Panc1 (cell line): ENCODE results near the gene HTRA3.

Source experiments
- POLR2AphosphoS5 ChIP-seq: IDR thresholded peaks from 2 replicates; pipeline ENCODE4 v1.6.1; 2012; ENCODE audit warnings: mild to moderate bottlenecking, low read depth, low read length, moderate library complexity
- SIN3A ChIP-seq: IDR thresholded peaks from 2 replicates; pipeline ENCODE4 v1.6.1; 2012; ENCODE audit warnings: low read depth, mild to moderate bottlenecking, low read length, moderate library complexity, borderline replicate concordance; ENCODE audit not compliant: insufficient read depth
- TCF7L2 ChIP-seq: IDR thresholded peaks from 2 replicates; pipeline ENCODE4 v1.6.1; 2011; ENCODE audit warnings: mild to moderate bottlenecking, low read depth, low read length, inconsistent platforms
- TF ChIP-seq, protein P1 (sequence below): fragments of 450-650 bp; IDR thresholded peaks from 2 replicates; pipeline ENCODE4 v1.5.1; 2017; ENCODE audit warnings: mild to moderate bottlenecking
- TF ChIP-seq, protein P2 (sequence below), 2 experiments: IDR thresholded peaks; 2 replicates each; pipeline ENCODE4 v1.6.1; 2011 to 2012; ENCODE audit warnings: low read depth in 2 of 2, control low read depth in 1 of 2, low read length in 1 of 2, mild to moderate bottlenecking in 1 of 2, moderate library complexity in 1 of 2; ENCODE audit not compliant: insufficient read depth in 1 of 2

DNA sequence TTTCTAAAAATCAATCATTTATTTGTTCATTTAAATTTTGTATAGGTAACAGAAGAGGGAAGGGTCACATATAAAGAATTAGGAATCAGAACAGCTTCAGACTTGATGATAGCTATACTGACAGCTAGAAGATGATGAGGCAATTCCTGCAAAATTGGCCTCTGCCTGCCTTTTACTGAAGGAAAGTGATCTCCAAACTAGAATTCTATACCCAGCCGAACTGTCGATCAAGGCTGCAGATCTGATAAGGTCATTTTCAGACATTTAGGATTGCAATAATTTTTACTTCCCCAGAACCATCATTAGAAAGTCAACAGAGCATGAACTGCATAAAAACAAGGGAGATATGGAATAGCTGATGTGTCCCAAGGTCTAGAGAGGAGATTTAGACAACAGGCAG, 66.3 kb downstream of the HTRA3 start:
- TF ChIP-seq, protein P1, sequence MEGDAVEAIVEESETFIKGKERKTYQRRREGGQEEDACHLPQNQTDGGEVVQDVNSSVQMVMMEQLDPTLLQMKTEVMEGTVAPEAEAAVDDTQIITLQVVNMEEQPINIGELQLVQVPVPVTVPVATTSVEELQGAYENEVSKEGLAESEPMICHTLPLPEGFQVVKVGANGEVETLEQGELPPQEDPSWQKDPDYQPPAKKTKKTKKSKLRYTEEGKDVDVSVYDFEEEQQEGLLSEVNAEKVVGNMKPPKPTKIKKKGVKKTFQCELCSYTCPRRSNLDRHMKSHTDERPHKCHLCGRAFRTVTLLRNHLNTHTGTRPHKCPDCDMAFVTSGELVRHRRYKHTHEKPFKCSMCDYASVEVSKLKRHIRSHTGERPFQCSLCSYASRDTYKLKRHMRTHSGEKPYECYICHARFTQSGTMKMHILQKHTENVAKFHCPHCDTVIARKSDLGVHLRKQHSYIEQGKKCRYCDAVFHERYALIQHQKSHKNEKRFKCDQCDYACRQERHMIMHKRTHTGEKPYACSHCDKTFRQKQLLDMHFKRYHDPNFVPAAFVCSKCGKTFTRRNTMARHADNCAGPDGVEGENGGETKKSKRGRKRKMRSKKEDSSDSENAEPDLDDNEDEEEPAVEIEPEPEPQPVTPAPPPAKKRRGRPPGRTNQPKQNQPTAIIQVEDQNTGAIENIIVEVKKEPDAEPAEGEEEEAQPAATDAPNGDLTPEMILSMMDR: no peak
- TF ChIP-seq POLR2AphosphoS5 (no peak), TCF7L2 (no peak), SIN3A (no peak)
- TF ChIP-seq, protein P2, sequence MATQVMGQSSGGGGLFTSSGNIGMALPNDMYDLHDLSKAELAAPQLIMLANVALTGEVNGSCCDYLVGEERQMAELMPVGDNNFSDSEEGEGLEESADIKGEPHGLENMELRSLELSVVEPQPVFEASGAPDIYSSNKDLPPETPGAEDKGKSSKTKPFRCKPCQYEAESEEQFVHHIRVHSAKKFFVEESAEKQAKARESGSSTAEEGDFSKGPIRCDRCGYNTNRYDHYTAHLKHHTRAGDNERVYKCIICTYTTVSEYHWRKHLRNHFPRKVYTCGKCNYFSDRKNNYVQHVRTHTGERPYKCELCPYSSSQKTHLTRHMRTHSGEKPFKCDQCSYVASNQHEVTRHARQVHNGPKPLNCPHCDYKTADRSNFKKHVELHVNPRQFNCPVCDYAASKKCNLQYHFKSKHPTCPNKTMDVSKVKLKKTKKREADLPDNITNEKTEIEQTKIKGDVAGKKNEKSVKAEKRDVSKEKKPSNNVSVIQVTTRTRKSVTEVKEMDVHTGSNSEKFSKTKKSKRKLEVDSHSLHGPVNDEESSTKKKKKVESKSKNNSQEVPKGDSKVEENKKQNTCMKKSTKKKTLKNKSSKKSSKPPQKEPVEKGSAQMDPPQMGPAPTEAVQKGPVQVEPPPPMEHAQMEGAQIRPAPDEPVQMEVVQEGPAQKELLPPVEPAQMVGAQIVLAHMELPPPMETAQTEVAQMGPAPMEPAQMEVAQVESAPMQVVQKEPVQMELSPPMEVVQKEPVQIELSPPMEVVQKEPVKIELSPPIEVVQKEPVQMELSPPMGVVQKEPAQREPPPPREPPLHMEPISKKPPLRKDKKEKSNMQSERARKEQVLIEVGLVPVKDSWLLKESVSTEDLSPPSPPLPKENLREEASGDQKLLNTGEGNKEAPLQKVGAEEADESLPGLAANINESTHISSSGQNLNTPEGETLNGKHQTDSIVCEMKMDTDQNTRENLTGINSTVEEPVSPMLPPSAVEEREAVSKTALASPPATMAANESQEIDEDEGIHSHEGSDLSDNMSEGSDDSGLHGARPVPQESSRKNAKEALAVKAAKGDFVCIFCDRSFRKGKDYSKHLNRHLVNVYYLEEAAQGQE (IDR thresholded peaks at IDR 0.05; ENCODE audit: insufficient read depth in 1 of 2, low read depth in 2 of 2, low read length in 1 of 2): no peak
